ENCODE results near the gene B4GALNT4. TPM values are rescaled to one million over a fixed set of nuclear protein-coding genes. Genes with fewer than 3 reads are reported as not detected.
"Not testable (repeated sequence)": the region's sequence is repeated elsewhere in the genome, so short reads cannot be mapped to it uniquely, and the experiment has no call there.

The B4GALNT4 gene
- total RNA-seq, 1 donor from 2014 or later = 5.3 TPM

GRCh38 chr11:405954-406795 lies 36.9 kb downstream of the B4GALNT4 start:
- no peak for DNase-seq (ENCODE audit: extremely low read depth, low read depth, low spot score)

GRCh38 chr11:406796-407650 lies 37.7 kb downstream of the B4GALNT4 start:
- DNase-seq (ENCODE audit: extremely low read depth, low read depth, low spot score) = no peak

- DNase-seq (ENCODE audit: extremely low read depth, low read depth, low spot score) = no peak
Observed at GRCh38 chr11:407651-408123, 38.4 kb downstream of the B4GALNT4 start.

- DNase-seq (ENCODE audit: extremely low read depth, low read depth, low spot score) = no peak
Observed at GRCh38 chr11:408154-409007, 39.1 kb downstream of the B4GALNT4 start.

- DNase-seq (ENCODE audit: extremely low read depth, low read depth, low spot score) = no peak
Observed at GRCh38 chr11:409008-409599, 39.8 kb downstream of the B4GALNT4 start.

GRCh38 chr11:409600-410483 lies 40.5 kb downstream of the B4GALNT4 start:
- DNase-seq (ENCODE audit: extremely low read depth, low read depth, low spot score) = no peak

GRCh38 chr11:410711-411110 lies 41.4 kb downstream of the B4GALNT4 start:
- DNase-seq (ENCODE audit: extremely low read depth, low read depth, low spot score) = not testable (repeated sequence)

- DNase-seq (ENCODE audit: extremely low read depth, low read depth, low spot score) = not testable (repeated sequence)
Observed at GRCh38 chr11:411520-411919, 42.2 kb downstream of the B4GALNT4 start.

GRCh38 chr11:412641-413119 lies 43.4 kb downstream of the B4GALNT4 start:
- no peak for DNase-seq (ENCODE audit: extremely low read depth, low read depth, low spot score)

- DNase-seq (ENCODE audit: extremely low read depth, low read depth, low spot score) = no peak
Observed at GRCh38 chr11:413120-414081, 44.1 kb downstream of the B4GALNT4 start.

GRCh38 chr11:414318-414857 lies 45.1 kb downstream of the B4GALNT4 start:
- DNase-seq (ENCODE audit: extremely low read depth, low read depth, low spot score) = no peak

GRCh38 chr11:415640-416041 lies 46.3 kb downstream of the B4GALNT4 start:
- DNase-seq (ENCODE audit: extremely low read depth, low read depth, low spot score) = no peak

- no peak for DNase-seq (ENCODE audit: extremely low read depth, low read depth, low spot score)
Observed at GRCh38 chr11:416051-416756, 46.9 kb downstream of the B4GALNT4 start.

- no peak for DNase-seq (ENCODE audit: extremely low read depth, low read depth, low spot score)
Observed at GRCh38 chr11:416757-417621, 47.7 kb downstream of the B4GALNT4 start.

- no peak for DNase-seq (ENCODE audit: extremely low read depth, low read depth, low spot score)
Observed at GRCh38 chr11:417652-418342, 48.5 kb downstream of the B4GALNT4 start.
